OCI-LY1 (cell line): Measurements from ENCODE around the gene MAGI1.

Experiments
- H2AFZ ChIP-seq: fragments of 200-600 bp; sonication (generic), shearing (Covaris generic); 2 replicates; pipeline ENCODE4 v1.6.0; 2014; ENCODE audit warnings: antibody characterized with exemption, mild to moderate bottlenecking, low read length
- H3F3A ChIP-seq: fragments of 200-600 bp; sonication (generic), shearing (Covaris generic); 2 replicates; pipeline ENCODE4 v1.6.0; 2014; ENCODE audit warnings: mild to moderate bottlenecking, antibody characterized with exemption, low read length, moderate library complexity; ENCODE audit not compliant: insufficient read depth
- H3K27ac ChIP-seq: fragments of 200-600 bp; sonication (generic); 2 replicates; pipeline ENCODE4 v1.5.1; 2014; ENCODE audit warnings: low read length, mixed run types, mild to moderate bottlenecking, low read depth; ENCODE audit not compliant: poor library complexity, severe bottlenecking
- H3K27me3 ChIP-seq: fragments of 200-600 bp; sonication (generic); 2 replicates; pipeline ENCODE4 v1.6.0; 2014; ENCODE audit warnings: antibody characterized with exemption, mild to moderate bottlenecking, low read length, moderate library complexity; ENCODE audit not compliant: insufficient read depth
- H3K36me3 ChIP-seq: fragments of 200-600 bp; sonication (generic); 2 replicates; pipeline ENCODE4 v1.6.1; 2014; ENCODE audit warnings: mild to moderate bottlenecking, antibody characterized with exemption, low read length, moderate library complexity, mixed read lengths; ENCODE audit not compliant: insufficient read depth
- H3K4me1 ChIP-seq: fragments of 200-600 bp; sonication (generic); 2 replicates; pipeline ENCODE4 v1.5.1; 2014; ENCODE audit warnings: mild to moderate bottlenecking, low read length, moderate library complexity; ENCODE audit not compliant: insufficient read depth, severe bottlenecking
- H3K4me2 ChIP-seq: fragments of 200-600 bp; sonication (generic), shearing (Covaris generic); 2 replicates; pipeline ENCODE4 v1.6.1; 2014; ENCODE audit warnings: low read length
- H3K4me3 ChIP-seq: fragments of 200-600 bp; sonication (generic); 2 replicates; pipeline ENCODE4 v1.5.1; 2014; ENCODE audit warnings: low read length, low read depth, mild to moderate bottlenecking, mixed read lengths; ENCODE audit not compliant: poor library complexity, severe bottlenecking
- H3K79me2 ChIP-seq: fragments of 200-600 bp; shearing (Covaris generic); 2 replicates; pipeline ENCODE4 v1.6.1; 2016; ENCODE audit warnings: mixed run types, low read length, mixed read lengths; ENCODE audit not compliant: insufficient read depth
- H3K9ac ChIP-seq: fragments of 200-600 bp; sonication (generic), shearing (Covaris generic); 2 replicates; pipeline ENCODE4 v1.6.1; 2014; ENCODE audit warnings: mild to moderate bottlenecking, low read length, mixed read lengths
- H3K9me2 ChIP-seq: fragments of 200-600 bp; sonication (generic), shearing (Covaris generic); 2 replicates; pipeline ENCODE4 v1.6.1; 2014; ENCODE audit warnings: low read depth, mild to moderate bottlenecking, low read length, mixed read lengths
- H3K9me3 ChIP-seq: fragments of 200-600 bp; shearing (Covaris generic); 2 replicates; pipeline ENCODE4 v1.6.1; 2014; ENCODE audit warnings: low read length, mixed read lengths
- H4K20me1 ChIP-seq: fragments of 200-600 bp; sonication (generic), shearing (Covaris generic); 2 replicates; pipeline ENCODE4 v1.6.0; 2016; ENCODE audit warnings: mild to moderate bottlenecking, low read length; ENCODE audit not compliant: insufficient read depth
- CTCF ChIP-seq: fragments of 200-600 bp; sonication (generic), shearing (Covaris generic); IDR thresholded peaks from 2 replicates; pipeline ENCODE4 v1.5.1; 2017; ENCODE audit warnings: mild to moderate bottlenecking, antibody characterized with exemption, low read length, moderate library complexity, mixed read lengths
- EZH2 ChIP-seq: fragments of 200-600 bp; sonication (generic), shearing (Covaris generic); IDR thresholded peaks from 2 replicates; pipeline ENCODE4 v1.8.0; 2017; ENCODE audit warnings: borderline replicate concordance, mixed run types, mild to moderate bottlenecking, antibody characterized with exemption, low read length, moderate library complexity, mixed read lengths

Gene MAGI1

GRCh38 chr3:65938676-65939075 lies 100.0 kb downstream of the MAGI1 start:
- Histone ChIP-seq H3K27me3 (no peaks in the 10 kb centered on the region), H3K4me3 (no peak overlapping the region), H2AFZ (no peak overlapping the region), H3K36me3 (no peaks in the 10 kb centered on the region), H3K9ac (no peak overlapping the region), H3K9me2 (no peaks in the 10 kb centered on the region), H3K9me3 (no peaks in the 10 kb centered on the region), H3F3A (no peaks in the 10 kb centered on the region), H3K4me2 (no peak overlapping the region), H3K79me2 (no peaks in the 10 kb centered on the region), H4K20me1 (no peaks in the 10 kb centered on the region), H3K27ac (no peak overlapping the region), H3K4me1 (no peaks in the 10 kb centered on the region)
- TF ChIP-seq CTCF, result no peak
- TF ChIP-seq EZH2, result no peak

- Histone ChIP-seq H3K79me2 (no peaks in the 10 kb centered on the region), H2AFZ (no peak overlapping the region), H3K9ac (no peak overlapping the region), H3K4me2 (no peak overlapping the region), H3K27ac (no peak overlapping the region), H4K20me1 (no peaks in the 10 kb centered on the region), H3K9me2 (no peaks in the 10 kb centered on the region), H3K27me3 (no peaks in the 10 kb centered on the region), H3F3A (no peaks in the 10 kb centered on the region), H3K4me3 (no peak overlapping the region), H3K9me3 (no peaks in the 10 kb centered on the region), H3K36me3 (no peaks in the 10 kb centered on the region), H3K4me1 (no peaks in the 10 kb centered on the region)
- TF ChIP-seq CTCF, result no peak
- no peak for TF ChIP-seq EZH2
Observed at GRCh38 chr3:65938147-65938546, 100.6 kb downstream of the MAGI1 start.

GRCh38 chr3:65936908-65937638 lies 101.6 kb downstream of the MAGI1 start:
- Histone ChIP-seq H3K9ac (no peak overlapping the region), H3K79me2 (no peaks in the 10 kb centered on the region), H3K9me2 (no peaks in the 10 kb centered on the region), H3K9me3 (no peaks in the 10 kb centered on the region), H4K20me1 (no peaks in the 10 kb centered on the region), H3K4me3 (no peak overlapping the region), H3F3A (no peaks in the 10 kb centered on the region), H3K27me3 (no peaks in the 10 kb centered on the region), H3K4me2 (no peak overlapping the region), H3K36me3 (no peaks in the 10 kb centered on the region), H3K4me1 (no peaks in the 10 kb centered on the region), H2AFZ (no peak overlapping the region), H3K27ac (no peak overlapping the region)
- no peak for TF ChIP-seq EZH2
- no peak for TF ChIP-seq CTCF
